Measurements from ENCODE around the gene TGIF2.

Gene TGIF2

GRCh38 chr20:36528176-36528874 is 45.1 kb upstream of the TGIF2 start:
- no peak for DNase-seq (ENCODE audit: extremely low spot score)
- TF ChIP-seq TARDBP (IDR thresholded peaks at IDR 0.05) (no peak), L3MBTL2 (conservative IDR thresholded peaks at IDR 0.05) (no peak), SP1 (IDR thresholded peaks at IDR 0.05) (no peak), BHLHE40 (IDR thresholded peaks at IDR 0.05; ENCODE audit: borderline replicate concordance) (no peak), ARNT (IDR thresholded peaks at IDR 0.05) (no peak), CTBP1 (IDR thresholded peaks at IDR 0.05; ENCODE audit: borderline replicate concordance) (no peak), HDGF (IDR thresholded peaks at IDR 0.05; ENCODE audit: borderline replicate concordance) (no peak), FOXK2 (IDR thresholded peaks at IDR 0.05) (no peak), FOXM1 (IDR thresholded peaks at IDR 0.05; ENCODE audit: borderline replicate concordance) (no peak), NFRKB (IDR thresholded peaks at IDR 0.05) (no peak), PKNOX1 (IDR thresholded peaks at IDR 0.05) (no peak), ZNF384 (IDR thresholded peaks at IDR 0.05) (no peak)
- ChIA-PET CTCF (no interaction called here), POLR2A (no interaction called here)

- TF ChIP-seq PKNOX1 (IDR thresholded peaks at IDR 0.05) = no peak
- TF ChIP-seq SP1 (IDR thresholded peaks at IDR 0.05) = no peak
- TF ChIP-seq HDGF (IDR thresholded peaks at IDR 0.05; ENCODE audit: borderline replicate concordance) = no peak
- TF ChIP-seq FOXA1 (IDR thresholded peaks at IDR 0.05) = no peak
- TF ChIP-seq NFRKB (IDR thresholded peaks at IDR 0.05) = no peak
- TF ChIP-seq CTBP1 (IDR thresholded peaks at IDR 0.05; ENCODE audit: borderline replicate concordance) = no peak
- CTCF ChIA-PET = no interaction called here
- POLR2A ChIA-PET = no interaction called here
- no peak for DNase-seq (ENCODE audit: extremely low spot score)
These were observed 44.5 kb upstream of the TGIF2 start for GRCh38 chr20:36528875-36529417.

GRCh38 chr20:36532388-36532787 is 41.0 kb upstream of the TGIF2 start:
- POLR2A ChIA-PET = no interaction called here
- TF ChIP-seq PKNOX1 (IDR thresholded peaks at IDR 0.05) = no peak
- DNase-seq (ENCODE audit: extremely low spot score) = no peak
- CTCF ChIA-PET = no interaction called here

- CTCF ChIA-PET = no interaction called here
These were observed 40.6 kb upstream of the TGIF2 start for GRCh38 chr20:36532822-36533221.

GRCh38 chr20:36538026-36538722 is 35.2 kb upstream of the TGIF2 start:
- POLR2A ChIA-PET = no interaction called here
- CTCF ChIA-PET = no interaction called here
- DNase-seq (ENCODE audit: extremely low spot score) = no peak
- TF ChIP-seq ELF4 (IDR thresholded peaks at IDR 0.05) (no peak), FOXM1 (IDR thresholded peaks at IDR 0.05; ENCODE audit: borderline replicate concordance) (no peak), SP1 (IDR thresholded peaks at IDR 0.05) (no peak), NFRKB (IDR thresholded peaks at IDR 0.05) (no peak), HDGF (IDR thresholded peaks at IDR 0.05; ENCODE audit: borderline replicate concordance) (no peak), CTBP1 (IDR thresholded peaks at IDR 0.05; ENCODE audit: borderline replicate concordance) (no peak), SUZ12 (IDR thresholded peaks at IDR 0.05) (no peak), FOXA1 (IDR thresholded peaks at IDR 0.05) (no peak), ARNT (IDR thresholded peaks at IDR 0.05) (no peak), FOXK2 (IDR thresholded peaks at IDR 0.05) (no peak), L3MBTL2 (conservative IDR thresholded peaks at IDR 0.05) (no peak), LEF1 (IDR thresholded peaks at IDR 0.05; ENCODE audit: borderline replicate concordance) (no peak), BHLHE40 (IDR thresholded peaks at IDR 0.05; ENCODE audit: borderline replicate concordance) (no peak), TARDBP (IDR thresholded peaks at IDR 0.05) (no peak), PKNOX1 (IDR thresholded peaks at IDR 0.05) (no peak), ZNF384 (IDR thresholded peaks at IDR 0.05) (no peak)

More at GRCh38 chr20:36532822-36533221, 40.6 kb upstream of the TGIF2 start:
- DNase-seq (ENCODE audit: extremely low spot score) = no peak
- TF ChIP-seq FOXK2 (IDR thresholded peaks at IDR 0.05) = no peak
- no peak for TF ChIP-seq SP1 (IDR thresholded peaks at IDR 0.05)
- TF ChIP-seq CTBP1 (IDR thresholded peaks at IDR 0.05; ENCODE audit: borderline replicate concordance) = no peak
- no peak for TF ChIP-seq ZNF384 (IDR thresholded peaks at IDR 0.05)
- no peak for TF ChIP-seq FOXA1 (IDR thresholded peaks at IDR 0.05)
- no peak for TF ChIP-seq SUZ12 (IDR thresholded peaks at IDR 0.05)
- TF ChIP-seq FOXM1 (IDR thresholded peaks at IDR 0.05; ENCODE audit: borderline replicate concordance) = no peak
- TF ChIP-seq BHLHE40 (IDR thresholded peaks at IDR 0.05; ENCODE audit: borderline replicate concordance) = no peak
- no peak for TF ChIP-seq ELF4 (IDR thresholded peaks at IDR 0.05)
- no peak for TF ChIP-seq NFRKB (IDR thresholded peaks at IDR 0.05)
- TF ChIP-seq TARDBP (IDR thresholded peaks at IDR 0.05) = no peak
- no peak for TF ChIP-seq ARNT (IDR thresholded peaks at IDR 0.05)
- no peak for TF ChIP-seq L3MBTL2 (conservative IDR thresholded peaks at IDR 0.05)
- no peak for TF ChIP-seq HDGF (IDR thresholded peaks at IDR 0.05; ENCODE audit: borderline replicate concordance)
- no peak for TF ChIP-seq PKNOX1 (IDR thresholded peaks at IDR 0.05)
- TF ChIP-seq LEF1 (IDR thresholded peaks at IDR 0.05; ENCODE audit: borderline replicate concordance) = no peak
- POLR2A ChIA-PET = no interaction called here

Measured in HEK293T (cell line).